IMR-90 (cell line): ENCODE results near the gene PSMD10. TPM values are rescaled to one million over a fixed set of nuclear protein-coding genes. Genes with fewer than 3 reads are reported as not detected.

Experiments used
- ATAC-seq: fragments of 200-7000 bp; cut with Tn5 transposase; 2 replicates; pipeline ENCODE4 v1.9.1; 2020; ENCODE audit warnings: low read depth, mild to moderate bottlenecking, moderate library complexity
- BruUV-seq: library from RNA; stranded (reverse); fragments of 400-500 nt; replicated peaks from 2 replicates; lab custom pipeline; 2021; lab: Mats Ljungman, UMichigan
- CTCF ChIA-PET: fragments of 300-600 bp; formaldehyde crosslinking; extraction: SDS; loops from one replicate; lab custom pipeline; 2021; ENCODE audit warnings: antibody characterized with exemption; lab: Yijun Ruan, JAX
- POLR2A ChIA-PET: fragments of 300-600 bp; sonication (Branson Sonifier 250); formaldehyde crosslinking; loops from one replicate; lab custom pipeline; 2022; ENCODE audit warnings: antibody characterized with exemption; ENCODE audit not compliant: unreplicated experiment; lab: Charles Lee
- DNase-seq: peaks from one replicate; pipeline ENCODE4 v3.0.0; 2013
- H2AFZ ChIP-seq: replicated peaks from 2 replicates; pipeline ENCODE3; 2013; ENCODE audit warnings: low read length, mild to moderate bottlenecking; ENCODE audit not compliant: poor library complexity
- H2AK5ac ChIP-seq: 2 replicates; pipeline ENCODE4 v1.6.1; 2013; ENCODE audit warnings: low read depth, low read length, inconsistent platforms
- H2AK9ac ChIP-seq: replicated peaks from 2 replicates; pipeline ENCODE3; 2013; ENCODE audit warnings: mild to moderate bottlenecking, low read depth, low read length, moderate library complexity; ENCODE audit not compliant: poor library complexity
- H2BK120ac ChIP-seq: 2 replicates; pipeline ENCODE4 v1.6.1; 2013; ENCODE audit warnings: low read depth, low read length, inconsistent platforms
- H2BK15ac ChIP-seq: 3 replicates; pipeline ENCODE4 v1.6.1; 2013; ENCODE audit warnings: low read depth, low read length, inconsistent platforms
- H2BK20ac ChIP-seq: 2 replicates; pipeline ENCODE4 v1.6.1; 2013; ENCODE audit warnings: low read depth, mild to moderate bottlenecking, inconsistent platforms, low read length, moderate library complexity
- H2BK5ac ChIP-seq: 2 replicates; pipeline ENCODE4 v1.6.1; 2013; ENCODE audit warnings: mild to moderate bottlenecking, low read depth, low read length, inconsistent platforms; ENCODE audit not compliant: poor library complexity, severe bottlenecking
- H3K14ac ChIP-seq: replicated peaks from 2 replicates; pipeline ENCODE4 v1.6.1; 2013; ENCODE audit warnings: low read depth, low read length, inconsistent platforms
- H3K18ac ChIP-seq: 2 replicates; pipeline ENCODE4 v1.6.1; 2013; ENCODE audit warnings: low read depth, low read length, control low read depth
- H3K23ac ChIP-seq: 2 replicates; pipeline ENCODE4 v1.6.1; 2013; ENCODE audit warnings: low read depth, low read length, inconsistent platforms
- H3K27ac ChIP-seq: 2 replicates; pipeline ENCODE4 v1.5.1; 2013; ENCODE audit warnings: mild to moderate bottlenecking, control low read depth, low read length; ENCODE audit not compliant: insufficient read depth
- H3K27me3 ChIP-seq: 2 replicates; pipeline ENCODE4 v1.6.1; 2013; ENCODE audit warnings: low read length; ENCODE audit not compliant: control insufficient read depth, insufficient read depth
- H3K36me3 ChIP-seq: 2 replicates; pipeline ENCODE4 v1.6.1; 2013; ENCODE audit warnings: low read length, mixed read lengths; ENCODE audit not compliant: control insufficient read depth, insufficient read depth
- H3K4ac ChIP-seq: 2 replicates; pipeline ENCODE4 v1.6.1; 2013; ENCODE audit warnings: low read depth, low read length, inconsistent platforms
- H3K4me1 ChIP-seq: 2 replicates; pipeline ENCODE4 v1.6.1; 2013; ENCODE audit warnings: low read length, mixed read lengths; ENCODE audit not compliant: control insufficient read depth, insufficient read depth
- H3K4me2 ChIP-seq: 2 replicates; pipeline ENCODE4 v1.6.1; 2013; ENCODE audit warnings: low read depth, mild to moderate bottlenecking, control low read depth, low read length, moderate library complexity
- H3K4me3 ChIP-seq: 2 replicates; pipeline ENCODE4 v1.5.1; 2013; ENCODE audit warnings: low read depth, mild to moderate bottlenecking, control low read depth, low read length, moderate library complexity; ENCODE audit not compliant: insufficient read depth
- H3K56ac ChIP-seq: 2 replicates; pipeline ENCODE4 v1.6.1; 2013; ENCODE audit warnings: low read length, inconsistent platforms; ENCODE audit not compliant: insufficient read depth; ENCODE audit errors: extremely low read depth
- H3K79me1 ChIP-seq, 2 experiments: 2 replicates each; pipeline ENCODE4 v1.6.1; 2013; ENCODE audit warnings: low read length in 2 of 2, inconsistent platforms in 1 of 2, low read depth in 1 of 2
- H3K9ac ChIP-seq: 2 replicates; pipeline ENCODE4 v1.6.1; 2013; ENCODE audit warnings: low read depth, low read length, control low read depth
- H3K9me1 ChIP-seq: 2 replicates; pipeline ENCODE4 v1.6.1; 2013; ENCODE audit warnings: low read length, inconsistent platforms; ENCODE audit not compliant: insufficient read depth
- H3K9me3 ChIP-seq: 2 replicates; pipeline ENCODE4 v1.6.1; 2013; ENCODE audit warnings: low read length; ENCODE audit not compliant: control insufficient read depth, insufficient read depth
- H4K20me1 ChIP-seq: 2 replicates; pipeline ENCODE4 v1.6.1; 2013; ENCODE audit warnings: low read length, inconsistent platforms; ENCODE audit not compliant: insufficient read depth
- H4K5ac ChIP-seq: 2 replicates; pipeline ENCODE4 v1.6.1; 2013; ENCODE audit warnings: mild to moderate bottlenecking, low read depth, low read length, control low read depth
- H4K8ac ChIP-seq, 2 experiments: 2 replicates each; pipeline ENCODE4 v1.6.1; 2013; ENCODE audit warnings: low read depth in 2 of 2, low read length in 2 of 2, control low read depth in 1 of 2, inconsistent platforms in 1 of 2
- H4K91ac ChIP-seq: 2 replicates; pipeline ENCODE4 v1.6.1; 2013; ENCODE audit warnings: low read depth, low read length, inconsistent platforms; ENCODE audit not compliant: insufficient read depth
- BHLHE40 ChIP-seq: fragments of 150-350 bp; IDR thresholded peaks from 2 replicates; pipeline ENCODE4 v1.6.1; 2016; ENCODE audit warnings: mild to moderate bottlenecking, low read depth, low read length
- CHD1 ChIP-seq: IDR thresholded peaks from 2 replicates; pipeline ENCODE4 v1.6.1; 2012; ENCODE audit warnings: low read depth, low read length, improper control_type of control experiment
- MAFK ChIP-seq: IDR thresholded peaks from 2 replicates; pipeline ENCODE4 v1.6.1; 2012; ENCODE audit warnings: low read depth, low read length, improper control_type of control experiment
- MAZ ChIP-seq: IDR thresholded peaks from 2 replicates; pipeline ENCODE4 v1.6.1; 2012; ENCODE audit warnings: low read depth, mild to moderate bottlenecking, low read length, improper control_type of control experiment, moderate library complexity, borderline replicate concordance
- NFE2L2 ChIP-seq: fragments of 150-350 bp; IDR thresholded peaks from 2 replicates; pipeline ENCODE4 v1.6.1; 2016; ENCODE audit warnings: low read depth, mild to moderate bottlenecking, low read length
- POLR2A ChIP-seq: IDR thresholded peaks from 2 replicates; pipeline ENCODE4 v1.6.1; 2012; ENCODE audit warnings: mild to moderate bottlenecking, low read depth, low read length
- WGBS, 2 experiments: methylation state at CpG; one replicate each; pipeline versions ENCODE4 v1.1.5 to v1.1.7; 2013; ENCODE audit warnings: missing lambda C conversion rate in 2 of 2; ENCODE audit not compliant: insufficient read length in 1 of 2; ENCODE audit errors: extremely low coverage in 2 of 2; 5-methylcytosine and 5-hydroxymethylcytosine counted together
- dilution Hi-C: fragments of 300-500 bp; cut with HindIII; formaldehyde crosslinking; loops from one replicate; pipeline ENCODE4 v1.14.3; 2018; ENCODE audit warnings: low sequenced_read_pairs; ENCODE audit not compliant: unreplicated experiment
- in situ Hi-C: fragments of 300-500 bp; cut with MboI; formaldehyde crosslinking; loops from 3 replicates; pipeline ENCODE4 v1.14.3; 2019; ENCODE audit warnings: low sequenced_read_pairs, inconsistent platforms, mixed read lengths
- intact Hi-C: fragments of 100-400 bp; cut with micrococcal nuclease; formaldehyde crosslinking; loops from 2 replicates; pipeline ENCODE4 v1.10.0; 2022
- polyA plus RNA-seq, 3 experiments: library from polyadenylated mRNA; depleted of rRNA; stranded (reverse); fragments of >200 nt; gene quantifications; 2 replicates each; pipeline ENCODE4 v1.2.3, GENCODE V29; 2012; ENCODE audit warnings: low replicate concordance in 1 of 3
- total RNA-seq: library from RNA; depleted of rRNA; stranded (reverse); fragments of >200 nt; gene quantifications from 2 replicates; pipeline ENCODE4 v1.2.3, GENCODE V29; 2012
- TF ChIP-seq, protein P1 (sequence below): fragments of 150-350 bp; IDR thresholded peaks from 2 replicates; pipeline ENCODE4 v1.6.1; 2016; ENCODE audit warnings: low read depth, mild to moderate bottlenecking, low read length, moderate library complexity, borderline replicate concordance
- TF ChIP-seq, protein P2 (sequence below): conservative IDR thresholded peaks from 2 replicates; pipeline ENCODE4 v1.5.1; 2012; ENCODE audit warnings: mild to moderate bottlenecking, low read depth, low read length, improper control_type of control experiment
- TF ChIP-seq, protein P3 (sequence below): fragments of 150-350 bp; IDR thresholded peaks from 2 replicates; pipeline ENCODE4 v1.6.1; 2017; ENCODE audit warnings: mild to moderate bottlenecking, antibody characterized with exemption, low read length, low read depth

The PSMD10 gene
- total and polyA plus RNA-seq, 2 of the 4 experiments (the other 2 are of a cell fraction) = 62.0 to 122 TPM

GRCh38 chrX:108123591-108124366 is 32.4 kb upstream of the PSMD10 start (continued):
- TF ChIP-seq, protein P1, sequence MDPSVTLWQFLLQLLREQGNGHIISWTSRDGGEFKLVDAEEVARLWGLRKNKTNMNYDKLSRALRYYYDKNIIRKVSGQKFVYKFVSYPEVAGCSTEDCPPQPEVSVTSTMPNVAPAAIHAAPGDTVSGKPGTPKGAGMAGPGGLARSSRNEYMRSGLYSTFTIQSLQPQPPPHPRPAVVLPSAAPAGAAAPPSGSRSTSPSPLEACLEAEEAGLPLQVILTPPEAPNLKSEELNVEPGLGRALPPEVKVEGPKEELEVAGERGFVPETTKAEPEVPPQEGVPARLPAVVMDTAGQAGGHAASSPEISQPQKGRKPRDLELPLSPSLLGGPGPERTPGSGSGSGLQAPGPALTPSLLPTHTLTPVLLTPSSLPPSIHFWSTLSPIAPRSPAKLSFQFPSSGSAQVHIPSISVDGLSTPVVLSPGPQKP = no peak

DNA sequence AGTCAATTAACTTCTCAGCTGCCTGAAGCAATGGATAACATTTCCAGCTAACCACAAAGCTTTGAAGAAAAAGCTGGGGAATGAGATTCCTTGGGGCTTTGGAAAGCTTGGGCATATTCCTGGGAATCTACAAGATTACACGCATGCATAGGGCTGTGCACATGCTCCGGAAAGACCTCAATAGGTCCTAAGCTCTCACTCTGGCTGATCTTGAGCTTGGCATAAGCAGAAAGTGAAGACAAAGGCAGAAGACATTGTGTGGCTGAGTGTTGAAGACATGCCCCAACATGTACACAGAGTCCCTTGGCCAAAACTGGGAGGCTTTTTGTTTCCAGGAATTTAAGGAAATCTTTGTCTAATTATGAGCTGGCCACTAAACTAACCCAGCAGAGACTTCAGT is 31.4 kb upstream of the PSMD10 start:
- CTCF ChIA-PET = no interaction called here
- in situ Hi-C loops (no loop called here), intact Hi-C loops (no loop called here), dilution Hi-C loops (no loop called here)
- Histone ChIP-seq H4K5ac (peak overlapping the region; percentile 90), H3K4me3 (no peak overlapping the region), H3K18ac (peak overlapping the region; percentile 89), H3K27ac (peak overlapping the region; percentile 73; the same call in 1 of the 2 replicates), H2AFZ (peak overlapping the region; percentile 50), H3K14ac (peak overlapping the region; percentile 46), H3K4me1 (peaks cover 6% of the 10 kb centered on the region), H3K4ac (peak overlapping the region; percentile 78), H2BK15ac (no peak overlapping the region; the same call in 2 of the 3 replicates), H3K4me2 (no peak overlapping the region), H3K9me3 (no peaks in the 10 kb centered on the region), H4K91ac (peak overlapping the region; percentile 69), H2BK120ac (peak overlapping the region; percentile 67), H3K23ac (peak overlapping the region; percentile 65; the same call in 1 of the 2 replicates), H2BK20ac (peak overlapping the region; percentile 63; the same call in 1 of the 2 replicates), H3K9ac (no peak overlapping the region), H3K27me3 (peaks cover 4% of the 10 kb centered on the region), H3K56ac (no peak overlapping the region), H4K8ac (peak overlapping the region in 1 of 2 experiments; percentile 94; a peak in 3 of 4 replicates), H2AK5ac (peak overlapping the region; percentile 13; the same call in 1 of the 2 replicates), H3K9me1 (0 out of 2 replicates have a peak, but pooled peaks cover 3% of the 10 kb centered on the region), H4K20me1 (no peaks in the 10 kb centered on the region), H3K79me1 (no peaks in the 10 kb centered on the region; a peak in 1 of 4 replicates), H2BK5ac (peak overlapping the region; percentile 86), H3K36me3 (no peaks in the 10 kb centered on the region; the same call in 1 of the 2 replicates), H2AK9ac (peak overlapping the region; percentile 66)
- 50% methylated on average over 1 of the region's 2 CpGs; no CpG with 5 or more reads in 1 of the 2 experiments for WGBS, 2 experiments
- no TSS peak for BruUV-seq
- POLR2A ChIA-PET = no interaction called here
- DNase-seq (peak; percentile 17), ATAC-seq (peak; percentile 39; the same call in 1 of the 2 replicates)
- TF ChIP-seq BHLHE40 = no peak
- TF ChIP-seq, protein P2, sequence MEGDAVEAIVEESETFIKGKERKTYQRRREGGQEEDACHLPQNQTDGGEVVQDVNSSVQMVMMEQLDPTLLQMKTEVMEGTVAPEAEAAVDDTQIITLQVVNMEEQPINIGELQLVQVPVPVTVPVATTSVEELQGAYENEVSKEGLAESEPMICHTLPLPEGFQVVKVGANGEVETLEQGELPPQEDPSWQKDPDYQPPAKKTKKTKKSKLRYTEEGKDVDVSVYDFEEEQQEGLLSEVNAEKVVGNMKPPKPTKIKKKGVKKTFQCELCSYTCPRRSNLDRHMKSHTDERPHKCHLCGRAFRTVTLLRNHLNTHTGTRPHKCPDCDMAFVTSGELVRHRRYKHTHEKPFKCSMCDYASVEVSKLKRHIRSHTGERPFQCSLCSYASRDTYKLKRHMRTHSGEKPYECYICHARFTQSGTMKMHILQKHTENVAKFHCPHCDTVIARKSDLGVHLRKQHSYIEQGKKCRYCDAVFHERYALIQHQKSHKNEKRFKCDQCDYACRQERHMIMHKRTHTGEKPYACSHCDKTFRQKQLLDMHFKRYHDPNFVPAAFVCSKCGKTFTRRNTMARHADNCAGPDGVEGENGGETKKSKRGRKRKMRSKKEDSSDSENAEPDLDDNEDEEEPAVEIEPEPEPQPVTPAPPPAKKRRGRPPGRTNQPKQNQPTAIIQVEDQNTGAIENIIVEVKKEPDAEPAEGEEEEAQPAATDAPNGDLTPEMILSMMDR = no peak
- no peak for TF ChIP-seq POLR2A
- TF ChIP-seq CHD1 = no peak
- no peak for TF ChIP-seq MAZ
- TF ChIP-seq, protein P3, sequence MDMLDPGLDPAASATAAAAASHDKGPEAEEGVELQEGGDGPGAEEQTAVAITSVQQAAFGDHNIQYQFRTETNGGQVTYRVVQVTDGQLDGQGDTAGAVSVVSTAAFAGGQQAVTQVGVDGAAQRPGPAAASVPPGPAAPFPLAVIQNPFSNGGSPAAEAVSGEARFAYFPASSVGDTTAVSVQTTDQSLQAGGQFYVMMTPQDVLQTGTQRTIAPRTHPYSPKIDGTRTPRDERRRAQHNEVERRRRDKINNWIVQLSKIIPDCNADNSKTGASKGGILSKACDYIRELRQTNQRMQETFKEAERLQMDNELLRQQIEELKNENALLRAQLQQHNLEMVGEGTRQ = no peak
- TF ChIP-seq, protein P1 = no peak
- no peak for TF ChIP-seq NFE2L2
- no peak for TF ChIP-seq MAFK
